ENCODE measurements around the gene PLCG2.
"Not testable (repeated sequence)": the region's sequence is repeated elsewhere in the genome, so short reads cannot be mapped to it uniquely, and the experiment has no call there.

The PLCG2 gene

GRCh38 chr16:81790277-81790676 is 11.2 kb downstream of the PLCG2 start:
- DNase-seq (ENCODE audit: low spot score), result no peak

GRCh38 chr16:81790830-81791435 is 11.8 kb downstream of the PLCG2 start:
- DNase-seq (ENCODE audit: low spot score), result no peak

- DNase-seq (ENCODE audit: low spot score), result no peak
Observed at GRCh38 chr16:81792828-81793227, 13.7 kb downstream of the PLCG2 start.

- DNase-seq (ENCODE audit: low spot score), result no peak
Observed at GRCh38 chr16:81795193-81795592, 16.1 kb downstream of the PLCG2 start.

- DNase-seq (ENCODE audit: low spot score), result no peak
Observed at GRCh38 chr16:81796035-81796434, 16.9 kb downstream of the PLCG2 start.

- DNase-seq (ENCODE audit: low spot score), result no peak
Observed at GRCh38 chr16:81796583-81797346, 17.7 kb downstream of the PLCG2 start.

- DNase-seq (ENCODE audit: low spot score), result no peak
Observed at GRCh38 chr16:81797443-81797842, 18.4 kb downstream of the PLCG2 start.

GRCh38 chr16:81798311-81799137 is 19.4 kb downstream of the PLCG2 start:
- peak; percentile 34 for DNase-seq (ENCODE audit: low spot score)

- no peak for DNase-seq (ENCODE audit: low spot score)
Observed at GRCh38 chr16:81799138-81799504, 20.0 kb downstream of the PLCG2 start.

- DNase-seq (ENCODE audit: low spot score), result not testable (repeated sequence)
Observed at GRCh38 chr16:81801724-81802123, 22.6 kb downstream of the PLCG2 start.

- no peak for DNase-seq (ENCODE audit: low spot score)
Observed at GRCh38 chr16:81803332-81803731, 24.2 kb downstream of the PLCG2 start.

GRCh38 chr16:81804134-81804610 is 25.1 kb downstream of the PLCG2 start:
- DNase-seq (ENCODE audit: low spot score), result no peak

GRCh38 chr16:81806696-81807095 is 27.6 kb downstream of the PLCG2 start:
- DNase-seq (ENCODE audit: low spot score), result no peak

GRCh38 chr16:81807767-81808358 is 28.8 kb downstream of the PLCG2 start:
- no peak for DNase-seq (ENCODE audit: low spot score)

- no peak for DNase-seq (ENCODE audit: low spot score)
Observed at GRCh38 chr16:81808933-81809480, 29.9 kb downstream of the PLCG2 start.

- DNase-seq (ENCODE audit: low spot score), result no peak
Observed at GRCh38 chr16:81809567-81809966, 30.5 kb downstream of the PLCG2 start.

GRCh38 chr16:81810361-81810760 is 31.3 kb downstream of the PLCG2 start:
- no peak for DNase-seq (ENCODE audit: low spot score)

- DNase-seq (ENCODE audit: low spot score), result no peak
Observed at GRCh38 chr16:81810894-81811538, 31.9 kb downstream of the PLCG2 start.

GRCh38 chr16:81813648-81814047 is 34.6 kb downstream of the PLCG2 start:
- DNase-seq (ENCODE audit: low spot score), result no peak

- DNase-seq (ENCODE audit: low spot score), result no peak
Observed at GRCh38 chr16:81814751-81815428, 35.8 kb downstream of the PLCG2 start.

GRCh38 chr16:81815429-81815766 is 36.3 kb downstream of the PLCG2 start:
- DNase-seq (ENCODE audit: low spot score), result no peak
